ENCODE measurements around the gene MRPL39.

DNA sequence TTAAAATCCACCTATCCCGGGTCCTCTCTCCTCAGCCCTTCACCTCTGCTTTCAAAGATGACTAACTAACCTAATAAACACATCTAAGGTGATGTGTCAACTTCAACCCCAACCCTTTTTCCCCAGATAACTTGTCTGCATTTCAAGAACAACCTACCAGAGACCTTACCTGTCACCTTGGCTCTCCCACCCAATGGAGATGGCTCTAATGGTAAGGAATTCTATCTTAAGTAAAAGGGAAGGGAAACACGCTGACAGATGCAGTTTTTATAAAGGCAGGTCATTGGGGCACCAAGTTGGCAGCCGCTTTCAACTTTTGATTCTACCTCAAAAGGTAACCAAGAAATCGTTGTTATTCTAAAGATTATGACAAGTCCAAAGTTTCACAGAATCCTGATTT, 37.6 kb downstream of the MRPL39 start:
- TF ChIP-seq, protein P1, sequence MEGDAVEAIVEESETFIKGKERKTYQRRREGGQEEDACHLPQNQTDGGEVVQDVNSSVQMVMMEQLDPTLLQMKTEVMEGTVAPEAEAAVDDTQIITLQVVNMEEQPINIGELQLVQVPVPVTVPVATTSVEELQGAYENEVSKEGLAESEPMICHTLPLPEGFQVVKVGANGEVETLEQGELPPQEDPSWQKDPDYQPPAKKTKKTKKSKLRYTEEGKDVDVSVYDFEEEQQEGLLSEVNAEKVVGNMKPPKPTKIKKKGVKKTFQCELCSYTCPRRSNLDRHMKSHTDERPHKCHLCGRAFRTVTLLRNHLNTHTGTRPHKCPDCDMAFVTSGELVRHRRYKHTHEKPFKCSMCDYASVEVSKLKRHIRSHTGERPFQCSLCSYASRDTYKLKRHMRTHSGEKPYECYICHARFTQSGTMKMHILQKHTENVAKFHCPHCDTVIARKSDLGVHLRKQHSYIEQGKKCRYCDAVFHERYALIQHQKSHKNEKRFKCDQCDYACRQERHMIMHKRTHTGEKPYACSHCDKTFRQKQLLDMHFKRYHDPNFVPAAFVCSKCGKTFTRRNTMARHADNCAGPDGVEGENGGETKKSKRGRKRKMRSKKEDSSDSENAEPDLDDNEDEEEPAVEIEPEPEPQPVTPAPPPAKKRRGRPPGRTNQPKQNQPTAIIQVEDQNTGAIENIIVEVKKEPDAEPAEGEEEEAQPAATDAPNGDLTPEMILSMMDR (IDR thresholded peaks at IDR 0.05; ENCODE audit: low read length), result no peak
- TF ChIP-seq EZH2phosphoT487 (IDR thresholded peaks at IDR 0.05; ENCODE audit: low read length) (no peak), EZH2 (optimal IDR thresholded peaks at IDR 0.05; ENCODE audit: low read depth, low read length) (no peak)
